ENCODE results near the gene BRWD1. TPM values are rescaled to one million over a fixed set of nuclear protein-coding genes. Genes with fewer than 3 reads are reported as not detected.

BRWD1 gene
- total RNA-seq, 4 donors from 2014 or later = 60.3 to 74.4 (median 68.7) TPM

DNA sequence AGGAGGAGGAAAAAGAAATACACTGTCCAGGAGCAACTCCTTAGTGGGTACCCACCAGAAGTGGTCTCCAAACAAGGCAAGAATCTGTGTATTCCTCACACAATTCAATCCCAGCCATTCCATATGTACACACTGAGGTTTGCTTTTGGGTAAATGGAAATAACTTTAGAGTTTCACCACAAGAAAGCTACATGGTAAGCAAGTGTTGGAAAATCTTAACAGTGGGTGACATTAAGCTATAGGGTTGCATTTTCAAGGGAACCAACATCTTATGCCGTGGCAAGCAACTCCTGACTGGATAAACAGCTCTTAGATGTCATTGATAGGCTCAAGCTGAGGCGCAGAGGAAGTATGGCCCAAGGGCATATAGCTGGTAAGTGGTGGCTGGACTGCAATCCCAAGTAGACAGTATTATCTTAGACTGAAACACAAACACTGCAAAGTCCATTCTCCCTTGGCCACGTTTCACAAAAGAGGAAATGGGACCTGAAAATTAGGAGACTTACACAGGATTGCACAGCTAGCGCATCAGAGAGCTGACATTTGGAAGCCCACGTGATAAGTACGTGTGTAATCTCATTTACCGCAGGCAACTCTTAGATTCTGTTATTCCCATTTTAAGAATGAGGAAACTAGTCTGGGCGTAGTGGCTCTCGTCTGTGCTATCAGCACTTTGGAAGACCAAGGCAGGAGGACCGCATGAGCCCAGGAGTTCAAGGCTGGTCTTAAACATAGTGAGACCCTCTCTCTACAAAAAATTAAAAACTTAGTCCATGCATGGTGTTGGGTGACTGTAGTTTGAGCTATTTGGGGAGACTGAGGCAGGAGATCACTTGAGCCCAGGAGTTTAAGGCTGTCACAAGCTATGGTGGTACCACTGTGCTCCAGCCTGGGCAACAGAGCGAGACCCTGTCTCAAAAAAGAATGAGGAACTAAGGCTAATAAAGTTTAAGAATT is 4.0 kb upstream of the BRWD1 start:
- TF ChIP-seq, protein P1, sequence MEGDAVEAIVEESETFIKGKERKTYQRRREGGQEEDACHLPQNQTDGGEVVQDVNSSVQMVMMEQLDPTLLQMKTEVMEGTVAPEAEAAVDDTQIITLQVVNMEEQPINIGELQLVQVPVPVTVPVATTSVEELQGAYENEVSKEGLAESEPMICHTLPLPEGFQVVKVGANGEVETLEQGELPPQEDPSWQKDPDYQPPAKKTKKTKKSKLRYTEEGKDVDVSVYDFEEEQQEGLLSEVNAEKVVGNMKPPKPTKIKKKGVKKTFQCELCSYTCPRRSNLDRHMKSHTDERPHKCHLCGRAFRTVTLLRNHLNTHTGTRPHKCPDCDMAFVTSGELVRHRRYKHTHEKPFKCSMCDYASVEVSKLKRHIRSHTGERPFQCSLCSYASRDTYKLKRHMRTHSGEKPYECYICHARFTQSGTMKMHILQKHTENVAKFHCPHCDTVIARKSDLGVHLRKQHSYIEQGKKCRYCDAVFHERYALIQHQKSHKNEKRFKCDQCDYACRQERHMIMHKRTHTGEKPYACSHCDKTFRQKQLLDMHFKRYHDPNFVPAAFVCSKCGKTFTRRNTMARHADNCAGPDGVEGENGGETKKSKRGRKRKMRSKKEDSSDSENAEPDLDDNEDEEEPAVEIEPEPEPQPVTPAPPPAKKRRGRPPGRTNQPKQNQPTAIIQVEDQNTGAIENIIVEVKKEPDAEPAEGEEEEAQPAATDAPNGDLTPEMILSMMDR (IDR thresholded peaks at IDR 0.05; ENCODE audit: low read depth) = no peak

DNA sequence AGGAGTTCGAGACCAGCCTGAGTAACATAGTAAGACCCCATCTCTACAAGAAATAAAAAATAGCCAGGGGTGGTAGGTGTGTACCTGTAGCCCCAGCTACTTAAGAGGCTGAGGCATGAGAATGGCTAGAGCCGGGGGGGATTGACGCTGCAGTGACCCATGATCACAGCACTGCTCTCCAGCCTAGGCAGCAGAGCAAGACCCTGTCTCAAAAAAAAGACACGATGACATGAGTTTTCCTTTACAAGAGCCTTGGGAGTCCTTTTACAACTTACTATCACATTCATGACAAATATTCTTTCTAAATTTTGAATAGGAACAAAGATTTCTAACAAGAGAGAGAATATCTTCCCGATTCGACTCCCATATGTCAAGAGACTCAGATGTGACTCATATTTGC is 3.3 kb upstream of the BRWD1 start:
- TF ChIP-seq, protein P1 (IDR thresholded peaks at IDR 0.05; ENCODE audit: low read depth) = no peak

DNA sequence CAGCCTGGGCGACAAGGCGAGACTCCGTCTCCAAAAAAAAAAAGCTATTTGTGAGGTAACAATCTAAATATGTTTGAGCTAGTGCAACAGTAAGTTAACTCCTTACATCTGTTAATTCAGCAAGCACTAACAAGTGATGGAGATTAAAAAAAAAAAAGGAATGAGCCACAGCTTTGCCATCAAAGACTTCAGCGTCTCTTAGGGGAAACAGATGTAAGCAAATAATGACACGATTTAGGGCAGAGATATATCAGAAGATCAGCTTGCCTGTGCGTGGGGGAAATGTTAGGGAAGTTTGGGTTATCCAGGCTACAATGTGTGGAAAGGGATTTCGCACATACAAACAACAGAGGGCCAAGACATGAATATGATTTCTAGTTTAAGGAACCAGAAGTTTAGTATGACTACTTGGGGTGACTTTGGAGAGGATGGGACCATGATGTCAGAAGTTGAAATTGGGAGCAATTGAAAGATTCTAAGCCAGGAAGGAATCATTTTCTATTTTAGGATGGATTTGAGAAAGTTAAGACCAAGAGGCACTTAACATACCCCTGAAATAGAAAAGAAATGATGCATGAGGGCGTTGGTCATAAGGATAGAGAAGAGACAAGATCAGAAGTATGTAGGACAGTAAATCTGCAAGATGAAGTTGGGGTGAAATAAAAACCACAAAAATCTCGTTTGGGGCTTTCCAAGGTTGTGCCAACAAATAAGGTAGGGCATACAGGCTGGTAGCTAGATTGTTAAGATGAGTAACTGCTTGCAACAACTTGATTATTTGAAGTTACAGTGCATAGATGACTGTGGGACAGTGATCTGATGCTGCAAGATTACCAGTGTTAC is 2.4 kb upstream of the BRWD1 start:
- TF ChIP-seq, protein P1 (IDR thresholded peaks at IDR 0.05; ENCODE audit: low read depth) = no peak

DNA sequence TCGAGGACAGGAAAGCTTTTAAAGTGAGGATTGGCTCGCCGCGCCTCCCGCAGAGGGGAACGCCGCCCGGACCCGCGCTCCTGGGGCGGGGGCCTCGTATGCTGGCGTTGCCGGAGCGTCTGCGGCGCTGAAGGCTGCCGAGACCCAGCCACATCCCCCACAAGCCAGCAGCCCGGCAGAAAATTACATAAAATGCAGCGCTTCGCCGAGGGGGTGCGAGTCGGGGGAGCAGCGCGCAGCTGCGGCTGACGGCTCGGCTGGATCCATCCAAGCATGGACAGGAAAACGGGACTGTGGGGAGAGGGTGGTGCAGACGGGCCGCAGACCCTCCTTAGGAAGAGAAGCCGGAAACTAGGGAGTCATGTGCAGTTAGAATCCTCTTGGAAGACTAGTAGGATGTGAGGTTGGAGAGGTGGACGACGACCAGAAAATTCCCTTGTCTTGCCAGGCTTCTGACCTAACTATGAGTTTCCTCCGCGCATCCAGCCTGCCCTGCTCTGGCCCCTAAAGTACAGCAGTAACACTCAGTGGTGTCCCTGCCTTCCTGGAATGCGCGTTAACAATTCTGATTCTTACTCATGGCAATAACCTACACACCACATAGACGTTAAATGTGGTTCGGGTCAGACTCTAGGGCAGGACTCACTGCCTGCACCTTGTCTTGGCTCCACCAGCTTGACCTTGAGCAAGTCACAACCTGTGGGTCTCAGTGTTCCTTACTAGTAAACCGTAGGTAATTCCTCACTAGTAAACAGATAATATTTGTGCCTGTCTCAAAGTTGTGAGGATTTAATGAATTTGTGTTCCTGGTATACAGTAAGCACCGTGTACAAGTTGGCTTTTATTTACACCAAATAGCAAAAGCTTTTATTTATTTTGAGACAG is 953 bp upstream of the BRWD1 start:
- TF ChIP-seq, protein P1 (IDR thresholded peaks at IDR 0.05; ENCODE audit: low read depth) = no peak

DNA sequence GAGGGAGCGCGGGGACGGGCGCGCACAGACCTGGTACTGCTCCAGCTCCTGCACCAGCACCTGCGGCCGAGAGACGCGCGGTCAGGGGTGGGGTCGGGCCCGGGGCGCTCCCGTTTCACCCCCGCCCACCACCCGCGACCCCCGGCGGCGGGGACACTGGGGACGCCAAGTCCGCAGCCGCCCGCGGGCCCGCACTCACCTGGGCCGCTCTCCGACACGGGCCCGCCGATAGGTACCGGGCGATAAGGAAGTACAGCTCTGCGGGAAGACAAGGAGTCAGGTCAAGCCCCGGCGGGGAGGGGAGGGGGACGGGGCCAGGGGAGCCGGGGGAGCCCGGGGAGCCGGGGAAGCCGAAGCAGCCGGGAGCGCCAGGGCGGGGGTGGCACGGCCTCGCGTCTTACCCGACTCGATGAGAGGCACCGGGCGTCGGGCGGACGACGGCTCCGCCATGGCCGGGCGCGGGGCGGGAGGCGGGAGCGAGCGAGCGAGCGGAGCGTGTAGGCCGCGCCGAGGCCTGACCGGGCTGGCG is 326 bp downstream of the BRWD1 start:
- TF ChIP-seq, protein P1 (IDR thresholded peaks at IDR 0.05; ENCODE audit: low read depth) = no peak

DNA sequence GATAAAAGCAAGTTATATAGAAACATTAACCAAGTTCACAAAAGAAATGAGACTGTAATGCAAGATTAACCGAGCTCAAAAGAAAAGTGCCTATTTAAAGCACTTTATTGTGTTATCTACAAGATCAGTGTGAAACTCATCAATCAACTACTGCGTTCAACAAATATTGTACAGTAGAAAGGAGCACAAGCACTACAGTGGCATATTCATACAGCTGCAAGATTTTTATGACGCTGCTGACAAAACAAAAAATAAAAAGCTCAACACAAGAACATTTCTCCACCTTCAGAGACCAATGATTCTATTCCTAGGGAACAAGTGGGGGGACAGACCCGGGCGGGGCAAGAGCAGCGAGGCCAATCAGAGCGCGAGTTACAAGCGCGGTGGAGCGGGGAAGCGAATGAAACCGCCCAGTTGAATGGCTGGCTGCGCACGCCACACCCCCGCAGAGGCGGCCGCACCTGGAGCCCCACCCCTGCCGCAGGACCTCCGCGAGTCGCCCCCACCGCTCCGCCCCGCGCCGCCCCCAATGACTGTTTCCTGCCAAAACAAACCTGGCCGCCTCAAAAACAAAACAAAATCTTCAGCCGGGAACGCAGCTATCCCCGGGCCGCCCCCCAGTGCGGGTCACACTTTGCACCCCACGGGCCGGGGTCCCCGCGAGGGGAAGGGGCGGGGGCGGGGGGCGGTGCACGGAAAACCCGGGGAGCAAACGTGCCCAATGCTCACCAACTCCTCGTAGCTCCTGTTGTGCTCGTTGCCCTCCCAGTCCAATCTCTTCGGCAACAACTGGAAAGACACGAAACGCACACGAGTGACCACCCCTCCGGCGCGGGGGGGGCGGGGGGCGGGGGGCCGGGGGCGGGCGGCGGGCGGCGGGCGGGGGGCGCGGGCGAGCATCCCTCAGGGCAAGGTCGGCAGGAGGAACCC is 1.1 kb downstream of the BRWD1 start:
- TF ChIP-seq, protein P1 (IDR thresholded peaks at IDR 0.05; ENCODE audit: low read depth) = no peak

All from subcutaneous adipose tissue (tissue), 4 donors.